GM13976 (cell line): ENCODE data around the gene KRTCAP2.
A peak's percentile ranks its signal among the peaks of the same experiment; 100 is the strongest.
"Not testable (repeated sequence)": the region's sequence is repeated elsewhere in the genome, so short reads cannot be mapped to it uniquely, and the experiment has no call there.

Experiments
- DNase-seq: peaks from one replicate; pipeline ENCODE4 v3.0.0; 2012; ENCODE audit warnings: low spot score
- in situ Hi-C: fragments of 300-500 bp; cut with MboI; formaldehyde crosslinking; loops from one replicate; pipeline ENCODE4 v1.12.0; 2022; ENCODE audit warnings: low sequenced_read_pairs, mixed read lengths, inconsistent platforms; ENCODE audit not compliant: unreplicated experiment
- TF ChIP-seq, protein P1 (sequence below): IDR thresholded peaks from 2 replicates; pipeline ENCODE4 v1.5.1; 2012; ENCODE audit warnings: borderline replicate concordance, mild to moderate bottlenecking; ENCODE audit not compliant: insufficient read depth; ENCODE audit errors: extremely low read depth, missing control alignments, control extremely low read depth

The KRTCAP2 gene

DNA sequence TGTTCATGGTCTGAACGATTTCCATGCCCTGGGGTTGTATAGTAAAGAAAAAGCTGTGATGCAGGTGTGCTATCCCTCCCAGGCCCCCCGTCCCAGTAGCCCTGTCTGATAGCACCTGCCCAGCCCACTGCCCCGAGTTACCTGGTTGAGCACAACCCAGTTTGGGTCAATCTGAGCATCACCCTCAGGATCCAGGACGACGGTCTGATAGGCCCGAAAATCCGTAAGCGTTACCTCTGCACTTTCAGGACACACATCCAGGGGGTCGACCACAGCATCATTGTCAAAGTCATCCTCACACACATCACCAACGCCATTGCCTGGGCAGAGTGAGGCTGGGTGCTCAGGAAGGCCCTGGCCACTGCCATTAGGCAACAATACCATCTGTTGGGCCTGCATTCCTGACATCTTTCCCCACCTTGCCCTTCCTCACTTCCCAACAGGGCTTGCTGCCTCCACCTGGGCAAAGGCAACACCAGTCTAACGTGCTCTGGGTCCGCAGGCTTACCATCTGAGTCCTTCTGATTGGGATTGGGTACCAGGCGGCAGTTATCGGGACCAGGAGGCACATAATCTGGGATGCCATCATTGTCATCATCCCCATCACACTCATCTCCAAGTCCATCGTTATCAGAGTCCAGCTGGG is 24.9 kb upstream of the KRTCAP2 start:
- TF ChIP-seq, protein P1, sequence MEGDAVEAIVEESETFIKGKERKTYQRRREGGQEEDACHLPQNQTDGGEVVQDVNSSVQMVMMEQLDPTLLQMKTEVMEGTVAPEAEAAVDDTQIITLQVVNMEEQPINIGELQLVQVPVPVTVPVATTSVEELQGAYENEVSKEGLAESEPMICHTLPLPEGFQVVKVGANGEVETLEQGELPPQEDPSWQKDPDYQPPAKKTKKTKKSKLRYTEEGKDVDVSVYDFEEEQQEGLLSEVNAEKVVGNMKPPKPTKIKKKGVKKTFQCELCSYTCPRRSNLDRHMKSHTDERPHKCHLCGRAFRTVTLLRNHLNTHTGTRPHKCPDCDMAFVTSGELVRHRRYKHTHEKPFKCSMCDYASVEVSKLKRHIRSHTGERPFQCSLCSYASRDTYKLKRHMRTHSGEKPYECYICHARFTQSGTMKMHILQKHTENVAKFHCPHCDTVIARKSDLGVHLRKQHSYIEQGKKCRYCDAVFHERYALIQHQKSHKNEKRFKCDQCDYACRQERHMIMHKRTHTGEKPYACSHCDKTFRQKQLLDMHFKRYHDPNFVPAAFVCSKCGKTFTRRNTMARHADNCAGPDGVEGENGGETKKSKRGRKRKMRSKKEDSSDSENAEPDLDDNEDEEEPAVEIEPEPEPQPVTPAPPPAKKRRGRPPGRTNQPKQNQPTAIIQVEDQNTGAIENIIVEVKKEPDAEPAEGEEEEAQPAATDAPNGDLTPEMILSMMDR = no peak
- in situ Hi-C loops = no loop called here
- DNase-seq = no peak

DNA sequence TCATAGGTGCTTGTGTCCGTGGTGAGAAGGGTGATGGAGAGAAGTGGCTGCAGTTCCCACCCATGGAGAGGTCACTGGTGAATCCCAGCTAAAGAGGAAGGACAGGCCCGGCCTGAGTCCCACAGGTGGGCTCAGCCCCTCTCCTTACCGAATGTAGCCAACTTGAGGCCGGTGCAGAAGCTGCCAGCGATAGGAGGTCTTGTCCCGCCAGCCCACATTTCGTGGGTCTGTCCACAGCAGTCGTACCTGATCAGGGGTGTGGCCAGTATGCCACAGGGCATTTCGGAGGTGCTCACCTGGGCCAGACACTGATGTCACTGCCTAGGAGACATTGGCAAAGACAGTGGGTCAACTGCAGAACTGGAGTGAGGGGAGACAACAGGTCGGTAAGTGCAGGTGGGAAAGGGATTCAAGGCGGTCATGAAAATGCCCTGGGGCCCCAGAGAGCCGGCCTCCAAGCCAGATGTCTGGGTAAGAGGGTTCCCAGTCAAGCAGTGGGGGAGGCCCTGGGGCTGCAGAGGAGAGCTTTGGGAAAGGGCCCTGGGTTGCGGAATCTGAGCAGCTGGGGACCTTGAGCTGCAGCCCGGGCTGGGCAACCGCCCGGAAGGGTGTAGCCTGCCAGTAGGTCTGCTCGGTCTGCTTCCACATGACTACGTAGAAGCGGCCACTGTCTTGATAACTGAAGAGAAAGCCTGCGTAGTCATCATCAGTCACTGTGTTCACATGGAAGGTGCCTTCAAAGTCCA is 24.0 kb upstream of the KRTCAP2 start:
- in situ Hi-C loops = no loop called here
- TF ChIP-seq, protein P1 = no peak
- DNase-seq = no peak

DNA sequence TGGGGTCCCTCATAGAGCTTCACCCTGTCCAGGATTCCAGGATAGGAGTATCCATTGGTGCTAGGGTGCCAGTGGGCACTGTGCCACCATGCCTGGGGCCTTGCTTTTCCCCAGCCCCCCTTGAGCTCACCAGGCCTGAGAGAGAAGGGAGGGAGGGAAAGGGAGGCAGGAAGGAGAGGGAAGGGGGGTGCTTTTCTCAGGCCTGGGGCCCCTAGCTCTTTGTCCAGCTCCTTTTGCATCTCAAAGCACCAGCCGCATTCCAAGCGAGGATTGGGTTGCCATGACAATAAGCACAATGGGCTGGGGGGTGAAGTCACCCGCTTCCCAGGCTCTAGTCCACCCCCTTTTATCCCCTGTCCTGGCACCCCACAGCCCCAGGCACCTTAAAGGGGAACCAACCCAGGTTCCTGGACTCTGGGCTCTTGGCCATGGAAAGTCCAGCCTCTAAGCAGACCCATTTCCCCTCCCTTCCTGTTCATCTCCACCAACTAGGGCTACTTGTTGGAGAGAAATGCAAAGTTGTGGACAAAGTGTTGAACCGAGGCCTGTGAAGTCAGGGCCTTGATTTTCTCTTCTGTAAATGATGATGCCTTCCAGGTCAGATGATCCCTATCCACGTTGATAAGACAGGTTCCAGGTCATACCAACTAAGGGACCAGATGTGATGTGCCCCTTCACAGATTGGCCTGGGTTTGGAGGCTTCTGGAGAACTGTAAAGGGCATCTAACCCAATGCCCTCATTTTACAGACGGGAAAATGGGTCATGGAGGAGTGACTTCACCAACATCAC is 23.2 kb upstream of the KRTCAP2 start:
- in situ Hi-C loops = no loop called here
- TF ChIP-seq, protein P1 = no peak
- DNase-seq = no peak

GRCh38 chr1:155195201-155196102 is 22.3 kb upstream of the KRTCAP2 start:
- TF ChIP-seq, protein P1 = no peak
- in situ Hi-C loops = no loop called here
- no peak for DNase-seq

- in situ Hi-C loops, DNase-seq: not testable (repeated sequence)
These were observed 20.8 kb upstream of the KRTCAP2 start for GRCh38 chr1:155193991-155194240.

- TF ChIP-seq, protein P1 = peak; percentile 98
- DNase-seq = peak; percentile 89
- in situ Hi-C loops = no loop called here
These were observed 20.3 kb upstream of the KRTCAP2 start for GRCh38 chr1:155193275-155193990.
